Measurements from ENCODE around the gene RGS19.

GRCh38 chr20:64077094-64077493, 2.2 kb downstream of the RGS19 start:
- TF ChIP-seq, protein P1, sequence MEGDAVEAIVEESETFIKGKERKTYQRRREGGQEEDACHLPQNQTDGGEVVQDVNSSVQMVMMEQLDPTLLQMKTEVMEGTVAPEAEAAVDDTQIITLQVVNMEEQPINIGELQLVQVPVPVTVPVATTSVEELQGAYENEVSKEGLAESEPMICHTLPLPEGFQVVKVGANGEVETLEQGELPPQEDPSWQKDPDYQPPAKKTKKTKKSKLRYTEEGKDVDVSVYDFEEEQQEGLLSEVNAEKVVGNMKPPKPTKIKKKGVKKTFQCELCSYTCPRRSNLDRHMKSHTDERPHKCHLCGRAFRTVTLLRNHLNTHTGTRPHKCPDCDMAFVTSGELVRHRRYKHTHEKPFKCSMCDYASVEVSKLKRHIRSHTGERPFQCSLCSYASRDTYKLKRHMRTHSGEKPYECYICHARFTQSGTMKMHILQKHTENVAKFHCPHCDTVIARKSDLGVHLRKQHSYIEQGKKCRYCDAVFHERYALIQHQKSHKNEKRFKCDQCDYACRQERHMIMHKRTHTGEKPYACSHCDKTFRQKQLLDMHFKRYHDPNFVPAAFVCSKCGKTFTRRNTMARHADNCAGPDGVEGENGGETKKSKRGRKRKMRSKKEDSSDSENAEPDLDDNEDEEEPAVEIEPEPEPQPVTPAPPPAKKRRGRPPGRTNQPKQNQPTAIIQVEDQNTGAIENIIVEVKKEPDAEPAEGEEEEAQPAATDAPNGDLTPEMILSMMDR (IDR thresholded peaks at IDR 0.05) = no peak
- TF ChIP-seq EZH2 (IDR thresholded peaks at IDR 0.05) = no peak
- TF ChIP-seq EZH2phosphoT487 (IDR thresholded peaks at IDR 0.05) = no peak
